HepG2 (cell line): ENCODE data around the gene FCN3. TPM values are rescaled to one million over a fixed set of nuclear protein-coding genes. Genes with fewer than 3 reads are reported as not detected.

ENCODE experiments used
- CTCF ChIP-seq: sonication (generic); formaldehyde crosslinking; IDR thresholded peaks from 2 replicates; pipeline ENCODE4 v1.5.0; 2020; ENCODE audit warnings: mild to moderate bottlenecking, missing genetic modification reagents, moderate library complexity
- DBP ChIP-seq: sonication (generic); formaldehyde crosslinking; IDR thresholded peaks from 2 replicates; pipeline ENCODE4 v1.4.0; 2020; ENCODE audit warnings: missing genetic modification reagents; ENCODE audit errors: not compliant biosample characterization
- FOSL2 ChIP-seq: sonication (generic); formaldehyde crosslinking; IDR thresholded peaks from 2 replicates; pipeline ENCODE4 v1.4.0; 2020; ENCODE audit warnings: missing genetic modification reagents
- GABPA ChIP-seq, 2 experiments: IDR thresholded peaks; 2 replicates each; pipeline ENCODE4 v1.6.1; 2011 to 2016; ENCODE audit warnings: low read depth in 2 of 2, low read length in 1 of 2, missing biosample characterization in 1 of 2, missing genetic modification characterization in 1 of 2
- JUN ChIP-seq: sonication (generic); formaldehyde crosslinking; IDR thresholded peaks from 2 replicates; pipeline ENCODE4 v1.4.0; 2020; ENCODE audit warnings: mild to moderate bottlenecking, missing genetic modification reagents
- MNT ChIP-seq: fragments of 450-650 bp; IDR thresholded peaks from 2 replicates; pipeline ENCODE4 v1.6.1; 2016
- MTF2 ChIP-seq: sonication (generic); formaldehyde crosslinking; IDR thresholded peaks from 2 replicates; pipeline ENCODE4 v1.5.0; 2020; ENCODE audit warnings: missing genetic modification reagents, borderline replicate concordance
- MXD1 ChIP-seq: sonication (generic); formaldehyde crosslinking; IDR thresholded peaks from 2 replicates; pipeline ENCODE4 v1.4.0; 2020; ENCODE audit warnings: mild to moderate bottlenecking, missing genetic modification reagents
- NFKBIZ ChIP-seq: IDR thresholded peaks from 2 replicates; pipeline ENCODE4 v1.6.1; 2018; ENCODE audit warnings: missing genetic modification reagents, missing compliant biosample characterization
- PBX3 ChIP-seq: sonication (generic); formaldehyde crosslinking; IDR thresholded peaks from 2 replicates; pipeline ENCODE4 v1.8.1; 2023; ENCODE audit warnings: missing genetic modification reagents, inconsistent platforms, borderline replicate concordance
- SMAD9 ChIP-seq: sonication (generic); formaldehyde crosslinking; IDR thresholded peaks from 2 replicates; pipeline ENCODE4 v1.5.1; 2020; ENCODE audit warnings: mild to moderate bottlenecking, missing genetic modification reagents
- ZNF138 ChIP-seq: sonication (generic); formaldehyde crosslinking; IDR thresholded peaks from 2 replicates; pipeline ENCODE4 v1.5.0; 2020; ENCODE audit warnings: mild to moderate bottlenecking, low read depth, missing genetic modification reagents
- ZNF180 ChIP-seq: sonication (generic); formaldehyde crosslinking; IDR thresholded peaks from 2 replicates; pipeline ENCODE4 v1.4.0; 2020; ENCODE audit warnings: low read depth, missing genetic modification reagents, borderline replicate concordance
- ZNF275 ChIP-seq: sonication (generic); formaldehyde crosslinking; IDR thresholded peaks from 2 replicates; pipeline ENCODE4 v1.8.0; 2022; ENCODE audit warnings: missing genetic modification reagents, mild to moderate bottlenecking, inconsistent platforms, borderline replicate concordance
- ZNF30 ChIP-seq: sonication (generic); formaldehyde crosslinking; IDR thresholded peaks from 2 replicates; pipeline ENCODE4 v1.5.0; 2020; ENCODE audit warnings: mild to moderate bottlenecking, missing genetic modification reagents
- ZNF432 ChIP-seq: sonication (generic); formaldehyde crosslinking; IDR thresholded peaks from 2 replicates; pipeline ENCODE4 v1.5.0; 2020; ENCODE audit warnings: missing genetic modification reagents, mild to moderate bottlenecking, borderline replicate concordance
- ZNF614 ChIP-seq: IDR thresholded peaks from 2 replicates; pipeline ENCODE4 v1.6.1; 2018; ENCODE audit warnings: missing biosample characterization, missing genetic modification reagents, inconsistent platforms, borderline replicate concordance
- ZNF740 ChIP-seq: sonication (generic); formaldehyde crosslinking; IDR thresholded peaks from 2 replicates; pipeline ENCODE4 v1.4.0; 2020; ENCODE audit warnings: missing genetic modification reagents
- ZNF883 ChIP-seq: sonication (generic); formaldehyde crosslinking; IDR thresholded peaks from 2 replicates; pipeline ENCODE4 v1.5.1; 2020; ENCODE audit warnings: mild to moderate bottlenecking, missing genetic modification reagents; ENCODE audit errors: not compliant biosample characterization
- polyA plus RNA-seq, 8 experiments: library from polyadenylated mRNA; depleted of rRNA in 3 of 8; stranded (reverse) in 7 of 8; unstranded in 1 of 8; fragments of >200 nt; fragmentation: Illumina TruSeq in 4 of 8; extraction: Trizol in 4 of 8; gene quantifications; 2 replicates each; pipeline versions ENCODE4 v1.2.1 to v1.2.3, GENCODE V29; 2011 to 2016; ENCODE audit warnings: low read depth in 4 of 8, missing spikeins in 1 of 8, mixed read lengths in 1 of 8; ENCODE audit not compliant: insufficient read depth in 1 of 8
- total RNA-seq, 5 experiments: library from RNA; depleted of rRNA; stranded (reverse); fragments of >200 nt; fragmentation: Illumina TruSeq; extraction: Trizol; gene quantifications; 2 replicates each; pipeline ENCODE4 v1.2.3, GENCODE V29; 2016; ENCODE audit warnings: low read depth in 1 of 5

Gene FCN3
- total and polyA plus RNA-seq, 2 of the 13 experiments (the other 11 are each of a cell fraction or from before 2014, with no cell fraction given): not detected

GRCh38 chr1:27341525-27342252 is 32.9 kb downstream of the FCN3 start, which contains the start of gene SYTL1 (continued):
- TF ChIP-seq ZNF180 (no peak), CTCF (CRISPR knock-in tag) (no peak; the same call in 1 of the 2 replicates), DBP (CRISPR knock-in tag) (no peak), ZNF275 (CRISPR knock-in tag) (no peak), ZNF740 (CRISPR knock-in tag) (no peak), SMAD9 (CRISPR knock-in tag) (no peak), MNT (peak; percentile 80), ZNF614 (CRISPR knock-in tag) (no peak; the same call in 1 of the 2 replicates), JUN (CRISPR knock-in tag) (no peak), GABPA (IDR thresholded peaks at IDR 0.05; ENCODE audit: low read depth, low read length) (no peak), GABPA (CRISPR knock-in tag; IDR thresholded peaks at IDR 0.05; ENCODE audit: low read depth) (no peak; the same call in 1 of the 2 replicates), ZNF883 (CRISPR knock-in tag) (no peak), MXD1 (CRISPR knock-in tag) (no peak), ZNF432 (no peak), ZNF30 (no peak), NFKBIZ (CRISPR knock-in tag) (no peak), PBX3 (CRISPR knock-in tag) (no peak), ZNF138 (no peak), MTF2 (CRISPR knock-in tag) (no peak), FOSL2 (CRISPR knock-in tag) (peak; percentile 62)
